Heart left ventricle (tissue), 16 donors: ENCODE results near the gene FNDC3B. TPM values are rescaled to one million over a fixed set of nuclear protein-coding genes. Genes with fewer than 3 reads are reported as not detected.

Experiments
- ATAC-seq, 4 donors: fragments of 200-7000 bp; cut with Tn5 transposase; one replicate each; pipeline ENCODE4 v1.9.1; 2020 to 2022; ENCODE audit warnings: moderate library complexity in 4 of 4, mild to moderate bottlenecking in 3 of 4, moderate number of reproducible peaks in 1 of 4
- DNase-seq, 5 donors: peaks; one replicate each; pipeline ENCODE4 v3.0.0-alpha.2; 2020
- H3K27ac ChIP-seq, 12 donors: fragments of 200-600 bp; sonication (generic) in 4 of 12; one replicate each; pipeline versions ENCODE4 v1.5.0 to v1.8.0; 2016 to 2022; ENCODE audit warnings: mild to moderate bottlenecking in 2 of 12
- H3K27me3 ChIP-seq, 9 donors: fragments of 200-600 bp; sonication (generic) in 2 of 9; one replicate each; pipeline versions ENCODE4 v1.5.1 to v1.8.0; 2016 to 2022; ENCODE audit warnings: mild to moderate bottlenecking in 3 of 9
- H3K36me3 ChIP-seq, 9 donors: fragments of 200-600 bp; sonication (generic) in 2 of 9; one replicate each; pipeline versions ENCODE4 v1.5.0 to v1.8.0; 2018 to 2022; ENCODE audit warnings: mild to moderate bottlenecking in 2 of 9
- H3K4me1 ChIP-seq, 12 donors: fragments of 200-600 bp; sonication (generic) in 4 of 12; one replicate each; pipeline versions ENCODE4 v1.5.0 to v1.8.0; 2016 to 2022; ENCODE audit warnings: mild to moderate bottlenecking in 3 of 12
- H3K4me3 ChIP-seq, 12 donors: fragments of 200-600 bp; sonication (generic) in 4 of 12; one replicate each; pipeline versions ENCODE4 v1.5.0 to v1.8.0; 2017 to 2022; ENCODE audit warnings: mild to moderate bottlenecking in 9 of 12, moderate library complexity in 4 of 12
- H3K9me3 ChIP-seq, 12 donors: fragments of 200-600 bp; sonication (generic) in 4 of 12; one replicate each; pipeline versions ENCODE4 v1.5.0 to v1.8.0; 2016 to 2022; ENCODE audit warnings: mild to moderate bottlenecking in 1 of 12
- POLR2A ChIP-seq, 2 donors: fragments of 450-650 bp; IDR thresholded peaks; one replicate each; pipeline ENCODE4 v1.6.1; 2017; ENCODE audit warnings: antibody characterized with exemption in 2 of 2, mild to moderate bottlenecking in 2 of 2, moderate library complexity in 2 of 2
- WGBS, 4 donors: extraction: QIAGEN DNeasy Blood & Tissue Kit in 2 of 4; methylation state at CpG; one replicate each; pipeline versions ENCODE4 v1.1.5 to v1.1.7; 2013 to 2018; 5-methylcytosine and 5-hydroxymethylcytosine counted together
- intact Hi-C, 10 donors: fragments of 100-400 bp; cut with DNase I; formaldehyde crosslinking; loops; one replicate each; pipeline versions ENCODE4 v1.11.1 to v1.14.2; 2022
- polyA plus RNA-seq, 2 donors: library from polyadenylated mRNA; stranded (reverse); fragments of 200-250 nt; gene quantifications; one replicate each; pipeline ENCODE4 v1.2.3, GENCODE V29; 2013
- total RNA-seq, 9 donors: library from RNA; depleted of rRNA in 2 of 9; stranded (reverse); fragments of >200 nt in 2 of 9; fragmentation: NEBNext Ultra II Directional in 3 of 9; extraction: Animal tissue kit (Norgen Biotek cat#: 25700) in 3 of 9; gene quantifications; one replicate each; pipeline versions ENCODE4 v1.1.0 to v1.2.4, GENCODE V29; 2016 to 2023
- TF ChIP-seq, protein P1 (sequence below), 12 donors: fragments of 200-600 bp; sonication (generic) in 4 of 12; IDR thresholded peaks; one replicate each; pipeline versions ENCODE4 v1.5.0 to v1.8.0; 2018 to 2022; ENCODE audit warnings: antibody characterized with exemption in 12 of 12, mild to moderate bottlenecking in 5 of 12
- donor health status: ischemic (EF 13 %, LVEDD 7.1; RV severe dilation, severe dysfunction).
- donor health status: healthy with polysubstance abuse.
- donor health status: DM: no; HTN: yes; CAD: no.
- donor health status: DM: no; HTN: no; CAD: no.
- donor health status: ischemic (EF 25% LVEDD 6.9; RV normal size, moderate dysfunction).
- donor health status: ischemic (EF 25% LVEDD 5.7; RV mildly dilated, moderate dysfunction).
- donor health status: healthy.
- donor health status: DM: yes; HTN: yes; CAD: no.
- donor health status: ischemic (EF 35%, LVEDD 5.7; RV mildly dilated, moderate dysfunction).
- donor health status: nonischemic (EF 11% LVEDD 7.7; RV severe dilation, severe dysfunction).
- donor health status: DM: yes; HTN: yes; CAD: no.
- donor health status: PGD.
- donor health status: ischemic (EF 29% LVEDD 5.4; RV normal size, mild dysfunction).
- donor health status: nonischemic (EF 23%, LVEDD 6.1; RV moderate dilation, normal function).

Gene FNDC3B
- total and polyA plus RNA-seq, 11 donors = 9.4 to 113 (median 68.2) TPM

DNA sequence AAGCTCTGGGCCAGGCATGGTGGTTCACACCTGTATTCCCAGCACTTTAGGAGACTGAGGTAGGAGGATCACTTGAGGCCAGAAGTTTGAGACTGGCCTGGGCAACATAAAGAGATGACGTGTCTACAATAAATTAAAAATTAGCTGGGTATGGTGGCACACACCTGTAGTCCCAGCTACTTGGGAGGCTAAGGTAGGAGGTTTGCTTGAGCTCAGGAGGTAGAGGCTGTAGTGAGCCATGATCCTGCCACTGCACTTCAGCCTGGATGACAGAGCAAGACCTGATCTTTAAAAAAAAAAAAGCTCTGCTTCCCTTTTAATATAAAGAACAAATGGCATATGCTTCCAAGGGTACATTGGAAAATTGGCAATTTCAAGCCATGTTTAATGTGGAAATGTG, 46.7 kb downstream of the FNDC3B start:
- H3K4me1 ChIP-seq = peaks cover 11 to 91% (median 67%) of the 10 kb centered on the region in 12 donors
- 93 to 100% (median 97%) methylated on average over 1 of the region's 1 CpG for WGBS, 4 donors
- ATAC-seq (no peak), DNase-seq (no peak)
- TF ChIP-seq, protein P1, sequence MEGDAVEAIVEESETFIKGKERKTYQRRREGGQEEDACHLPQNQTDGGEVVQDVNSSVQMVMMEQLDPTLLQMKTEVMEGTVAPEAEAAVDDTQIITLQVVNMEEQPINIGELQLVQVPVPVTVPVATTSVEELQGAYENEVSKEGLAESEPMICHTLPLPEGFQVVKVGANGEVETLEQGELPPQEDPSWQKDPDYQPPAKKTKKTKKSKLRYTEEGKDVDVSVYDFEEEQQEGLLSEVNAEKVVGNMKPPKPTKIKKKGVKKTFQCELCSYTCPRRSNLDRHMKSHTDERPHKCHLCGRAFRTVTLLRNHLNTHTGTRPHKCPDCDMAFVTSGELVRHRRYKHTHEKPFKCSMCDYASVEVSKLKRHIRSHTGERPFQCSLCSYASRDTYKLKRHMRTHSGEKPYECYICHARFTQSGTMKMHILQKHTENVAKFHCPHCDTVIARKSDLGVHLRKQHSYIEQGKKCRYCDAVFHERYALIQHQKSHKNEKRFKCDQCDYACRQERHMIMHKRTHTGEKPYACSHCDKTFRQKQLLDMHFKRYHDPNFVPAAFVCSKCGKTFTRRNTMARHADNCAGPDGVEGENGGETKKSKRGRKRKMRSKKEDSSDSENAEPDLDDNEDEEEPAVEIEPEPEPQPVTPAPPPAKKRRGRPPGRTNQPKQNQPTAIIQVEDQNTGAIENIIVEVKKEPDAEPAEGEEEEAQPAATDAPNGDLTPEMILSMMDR (IDR thresholded peaks at IDR 0.05) = no peak
- TF ChIP-seq POLR2A (IDR thresholded peaks at IDR 0.05) = no peak
- no peaks in the 10 kb centered on the region for H3K27me3 ChIP-seq
- peaks cover 0 to 5% (median 0%) of the 10 kb centered on the region in 9 donors for H3K36me3 ChIP-seq
- intact Hi-C loops = no loop called here
- H3K9me3 ChIP-seq = no peaks in the 10 kb centered on the region
- H3K27ac ChIP-seq = no peak overlapping the region
- no peak overlapping the region for H3K4me3 ChIP-seq

DNA sequence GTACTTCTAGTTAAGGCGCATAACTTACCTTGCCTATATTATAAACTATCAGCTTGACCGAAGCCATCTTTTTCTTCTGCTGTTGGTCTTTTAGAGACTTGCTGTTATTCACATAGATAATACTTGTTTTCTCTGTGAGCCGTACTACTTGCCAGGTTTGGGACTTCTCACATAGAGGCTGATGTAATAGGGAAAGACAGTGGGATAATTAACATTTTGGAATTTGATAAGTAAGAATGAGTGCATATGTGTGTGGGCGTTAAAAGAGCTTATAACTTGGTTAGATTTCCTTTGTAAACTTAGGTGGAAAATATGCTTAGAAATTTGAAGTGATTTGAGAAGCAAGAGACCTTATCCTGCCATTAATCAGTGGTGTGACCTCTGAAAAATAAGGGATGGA, 47.8 kb downstream of the FNDC3B start:
- no peak for ATAC-seq
- Histone ChIP-seq H3K4me1 (peaks cover 11 to 86% (median 64%) of the 10 kb centered on the region in 12 donors), H3K27ac (peak overlapping the region in 3 of 12 donors; percentile 14 to 29 (median 25)), H3K4me3 (no peak overlapping the region), H3K9me3 (no peaks in the 10 kb centered on the region), H3K36me3 (peaks cover 0 to 5% (median 0%) of the 10 kb centered on the region in 9 donors), H3K27me3 (no peaks in the 10 kb centered on the region)
- intact Hi-C loops = no loop called here
- 75 to 80% (median 76%) methylated on average over 4 of the region's 4 CpGs for WGBS, 4 donors
- TF ChIP-seq, protein P1 (IDR thresholded peaks at IDR 0.05) = no peak
- no peak for TF ChIP-seq POLR2A (IDR thresholded peaks at IDR 0.05)
- DNase-seq = no peak

DNA sequence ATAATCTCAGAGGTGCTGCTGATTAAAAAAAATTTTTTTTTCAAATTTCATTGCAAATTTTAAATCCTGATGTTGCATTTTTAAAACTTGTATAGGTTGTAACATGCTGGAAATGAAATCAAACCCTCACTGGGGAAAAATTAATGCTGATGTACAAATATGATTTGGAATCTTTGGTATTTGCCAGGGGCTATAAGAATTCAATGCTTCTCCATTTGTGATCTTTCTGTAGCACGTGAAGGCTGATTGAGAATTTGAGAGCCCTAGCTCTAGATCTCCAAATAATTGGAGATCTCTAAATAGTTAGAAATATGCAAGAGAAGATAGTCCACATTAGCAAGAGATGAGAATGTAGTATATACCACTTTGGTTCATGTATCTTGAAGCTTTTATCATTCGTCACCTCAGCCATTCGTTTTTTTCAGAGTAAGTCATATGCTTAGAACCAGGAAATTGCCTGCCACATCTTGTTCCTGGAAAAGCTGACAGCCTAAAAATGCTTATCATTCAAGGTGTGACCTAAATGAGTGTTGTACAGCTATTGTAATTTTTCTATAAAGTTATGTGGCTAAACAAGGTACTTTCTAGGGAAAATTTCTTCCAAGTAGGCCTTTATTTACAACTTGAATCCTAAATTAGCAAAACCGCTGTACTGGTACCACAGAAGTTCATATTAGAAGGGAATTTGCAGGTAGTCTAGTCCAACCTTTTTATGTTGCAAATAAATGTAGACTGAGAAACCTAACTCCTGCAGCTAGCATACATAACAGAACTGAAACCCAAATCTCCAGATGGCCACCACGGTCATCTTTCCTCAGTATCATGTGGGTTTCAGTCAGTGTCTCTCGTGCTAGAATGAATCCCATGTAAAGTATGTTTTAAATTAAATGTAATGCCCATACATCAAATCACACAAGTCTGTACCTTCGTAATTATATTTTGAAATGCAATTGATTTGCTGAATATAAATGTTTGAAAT, 48.5 kb downstream of the FNDC3B start:
- H3K4me1 ChIP-seq = peaks cover 10 to 81% (median 63%) of the 10 kb centered on the region in 12 donors
- WGBS, 4 donors = 64 to 67% (median 65%) methylated on average over 7 of the region's 7 CpGs

DNA sequence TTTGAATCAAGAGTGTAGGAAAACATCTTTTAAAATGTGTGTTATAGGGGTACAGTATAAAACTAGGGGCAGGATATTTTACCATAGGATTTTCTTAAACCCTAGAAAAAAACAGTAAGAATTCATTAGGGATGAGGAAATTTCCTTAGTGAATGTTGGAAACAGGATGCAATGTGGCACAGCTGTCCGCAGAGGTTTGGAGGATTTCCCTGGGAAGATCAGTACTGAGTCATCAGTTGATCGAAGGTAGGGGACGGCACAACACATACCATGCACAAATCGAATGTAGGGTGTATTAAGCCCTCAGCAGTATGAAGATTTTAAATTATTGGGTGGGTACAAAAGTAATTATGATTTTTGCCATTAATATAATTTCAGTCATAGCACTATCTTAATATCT, 49.9 kb downstream of the FNDC3B start:
- H3K9me3 ChIP-seq = peaks cover 0 to 3% (median 0%) of the 10 kb centered on the region in 12 donors
- TF ChIP-seq POLR2A (IDR thresholded peaks at IDR 0.05) = no peak
- TF ChIP-seq, protein P1 (IDR thresholded peaks at IDR 0.05) = no peak
- 53 to 62% (median 56%) methylated on average over 4 of the region's 4 CpGs for WGBS, 4 donors
- intact Hi-C loops = no loop called here
- ATAC-seq = peak in 2 of 4 donors; percentile 38
- no peak for DNase-seq
- no peaks in the 10 kb centered on the region for H3K36me3 ChIP-seq
- H3K4me1 ChIP-seq = peaks cover 3 to 69% (median 58%) of the 10 kb centered on the region in 12 donors
- no peaks in the 10 kb centered on the region for H3K27me3 ChIP-seq
- peak overlapping the region in 1 of 12 donors; percentile 1 for H3K27ac ChIP-seq
- no peak overlapping the region for H3K4me3 ChIP-seq

More for the DNA sequence above, 48.5 kb downstream of the FNDC3B start:
- DNase-seq (no peak), ATAC-seq (no peak)
- intact Hi-C loops = no loop called here
- TF ChIP-seq, protein P1 (IDR thresholded peaks at IDR 0.05) = no peak
- no peak for TF ChIP-seq POLR2A (IDR thresholded peaks at IDR 0.05)
- H3K27me3 ChIP-seq = no peaks in the 10 kb centered on the region
- peaks cover 0 to 5% (median 0%) of the 10 kb centered on the region in 9 donors for H3K36me3 ChIP-seq
- no peak overlapping the region for H3K4me3 ChIP-seq
- no peaks in the 10 kb centered on the region for H3K9me3 ChIP-seq
- peak overlapping the region in 2 of 12 donors; percentile 12 to 25 for H3K27ac ChIP-seq
